ENCODE measurements around the gene SAMD1.

The SAMD1 gene

DNA sequence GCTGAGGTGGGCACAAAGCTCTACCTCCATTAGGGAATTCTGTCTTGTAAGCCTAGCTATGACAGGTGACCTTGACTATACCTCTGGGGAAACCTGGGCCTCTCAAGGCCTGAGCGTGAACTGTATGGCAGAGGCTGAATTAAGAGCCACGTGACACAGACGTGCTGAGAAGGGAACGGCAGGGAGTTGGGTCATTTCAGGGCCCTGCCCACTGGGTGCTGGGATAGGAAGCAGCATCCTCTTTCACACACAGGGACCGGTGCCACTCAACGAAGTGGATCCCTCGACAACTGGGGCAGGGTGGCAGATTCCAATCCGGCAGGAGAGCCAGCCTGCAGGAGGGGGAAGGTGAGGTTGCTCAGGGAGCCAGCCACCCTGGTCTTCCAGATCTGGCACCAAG, 36.6 kb upstream of the SAMD1 start:
- no peak for TF ChIP-seq CTCF (IDR thresholded peaks at IDR 0.05)

- TF ChIP-seq CTCF (IDR thresholded peaks at IDR 0.05): no peak
Observed at GRCh38 chr19:14122924-14123323, 32.4 kb upstream of the SAMD1 start.

DNA sequence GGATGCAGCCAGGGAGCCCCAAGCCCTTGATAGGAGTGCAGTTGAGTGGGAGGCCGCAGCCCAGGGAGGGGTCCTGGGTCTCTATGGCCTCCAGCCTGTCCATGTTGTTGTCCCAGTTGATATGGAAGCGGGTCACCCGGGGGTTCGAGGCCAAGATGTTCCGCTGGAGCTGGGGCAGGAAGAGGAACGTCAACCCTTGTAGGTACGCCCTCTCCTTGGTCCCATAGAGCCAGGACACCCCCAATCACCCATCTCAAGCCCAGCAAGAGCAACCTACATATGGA, 29.9 kb upstream of the SAMD1 start:
- no peak for TF ChIP-seq CTCF (IDR thresholded peaks at IDR 0.05)

DNA sequence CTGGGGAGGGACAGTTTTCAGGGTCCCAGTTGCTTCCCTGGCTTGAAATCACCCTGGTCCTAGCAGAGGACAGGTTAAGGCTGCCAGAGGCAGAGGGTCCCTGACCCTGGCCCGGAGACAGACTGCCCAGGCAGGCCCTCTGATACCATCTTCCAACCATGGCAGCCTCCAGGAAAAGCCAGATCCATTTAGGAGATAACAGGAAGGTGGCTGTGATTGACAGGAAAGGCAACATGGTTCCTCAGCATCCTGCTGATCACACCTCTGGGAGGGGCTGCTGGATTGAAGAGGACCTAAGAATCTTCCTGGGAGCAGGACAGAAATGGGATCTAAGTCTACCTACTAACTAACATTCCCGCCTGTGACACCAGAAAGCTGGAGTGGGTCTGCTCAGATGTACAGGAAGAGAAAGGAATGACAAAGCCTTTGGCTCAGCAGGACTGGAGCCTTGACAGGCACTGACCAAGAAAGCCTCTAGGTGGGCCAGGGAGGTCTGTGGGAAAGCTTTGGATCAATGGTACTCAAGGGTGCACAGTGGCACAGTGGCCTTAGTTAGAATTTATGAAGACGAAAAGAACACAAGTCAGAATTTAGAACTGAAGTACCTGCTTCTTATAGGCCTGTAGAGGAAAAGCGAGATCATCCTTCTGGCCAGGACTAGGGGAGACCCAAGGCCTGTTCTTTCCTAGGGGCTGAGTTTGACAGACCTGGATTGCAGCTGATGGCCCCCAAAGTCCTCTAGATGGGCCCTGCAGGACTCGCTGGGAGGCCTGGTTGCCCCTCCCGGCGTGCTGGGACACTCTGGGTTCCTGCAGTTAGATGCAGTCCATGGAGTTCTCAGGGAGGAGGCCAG, 29.3 kb upstream of the SAMD1 start:
- no peak for TF ChIP-seq CTCF (IDR thresholded peaks at IDR 0.05)

DNA sequence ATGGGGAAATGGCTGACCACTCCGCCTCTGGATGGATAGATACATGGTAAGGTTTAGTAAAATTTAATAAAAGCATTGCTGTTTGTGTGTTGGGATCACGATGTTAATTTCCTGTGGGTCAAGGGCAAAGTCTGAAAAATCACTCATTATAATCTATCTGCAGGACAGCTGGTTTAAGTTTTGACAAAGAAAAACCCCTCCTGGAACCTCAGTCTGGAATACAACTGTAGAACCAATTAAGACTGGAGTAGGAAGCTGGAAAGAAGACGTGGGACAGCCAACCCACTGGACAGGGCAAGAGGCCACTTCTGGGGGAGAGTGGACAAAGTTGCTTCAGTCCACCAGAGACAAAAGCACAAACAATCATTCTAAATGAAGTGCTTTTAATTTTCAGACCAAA, 28.6 kb upstream of the SAMD1 start:
- no peak for TF ChIP-seq CTCF (IDR thresholded peaks at IDR 0.05)

DNA sequence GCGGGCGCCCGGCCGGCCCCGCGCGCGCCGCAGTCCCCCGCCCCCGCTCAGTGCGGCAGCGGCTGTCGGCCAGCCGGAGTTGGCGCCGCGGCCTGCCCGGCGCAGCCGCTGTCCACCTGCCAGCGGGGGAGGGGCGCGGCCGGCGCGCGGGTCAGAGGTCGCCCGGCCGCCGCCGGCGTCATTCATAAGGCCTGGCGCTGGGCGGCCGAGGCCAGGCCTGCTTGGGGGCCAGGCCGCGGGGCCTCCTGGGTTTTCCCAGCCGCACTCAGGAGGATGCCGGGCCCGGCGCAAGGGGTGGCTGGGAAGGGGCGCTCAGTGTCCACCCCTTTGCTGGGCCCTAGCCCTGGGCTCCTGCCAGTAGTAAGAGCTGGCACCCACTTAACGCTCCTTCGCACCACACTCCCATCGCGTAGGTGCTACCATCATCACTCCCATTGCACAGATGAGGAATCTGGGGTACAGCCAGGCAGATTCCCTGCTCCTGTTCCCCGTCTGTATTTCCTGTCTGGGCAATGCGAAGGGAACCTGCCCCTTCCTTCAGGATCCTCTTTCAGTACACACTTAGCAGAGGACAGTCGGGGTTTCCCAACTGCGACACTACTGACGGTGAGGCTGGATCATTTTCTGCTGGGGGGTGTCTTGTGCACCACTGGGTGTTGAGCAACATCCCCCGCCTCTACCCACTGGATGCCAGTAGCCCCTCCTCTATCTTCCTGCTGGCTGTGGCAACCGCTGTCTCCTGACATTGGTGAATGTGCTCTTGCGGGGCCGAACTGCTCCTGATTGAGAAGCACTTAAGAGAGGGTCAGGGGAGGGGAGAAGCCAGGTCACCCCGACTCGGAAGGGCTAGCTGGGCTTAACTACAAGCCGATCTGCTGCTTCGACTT, 27.9 kb upstream of the SAMD1 start:
- TF ChIP-seq CTCF (IDR thresholded peaks at IDR 0.05): no peak

DNA sequence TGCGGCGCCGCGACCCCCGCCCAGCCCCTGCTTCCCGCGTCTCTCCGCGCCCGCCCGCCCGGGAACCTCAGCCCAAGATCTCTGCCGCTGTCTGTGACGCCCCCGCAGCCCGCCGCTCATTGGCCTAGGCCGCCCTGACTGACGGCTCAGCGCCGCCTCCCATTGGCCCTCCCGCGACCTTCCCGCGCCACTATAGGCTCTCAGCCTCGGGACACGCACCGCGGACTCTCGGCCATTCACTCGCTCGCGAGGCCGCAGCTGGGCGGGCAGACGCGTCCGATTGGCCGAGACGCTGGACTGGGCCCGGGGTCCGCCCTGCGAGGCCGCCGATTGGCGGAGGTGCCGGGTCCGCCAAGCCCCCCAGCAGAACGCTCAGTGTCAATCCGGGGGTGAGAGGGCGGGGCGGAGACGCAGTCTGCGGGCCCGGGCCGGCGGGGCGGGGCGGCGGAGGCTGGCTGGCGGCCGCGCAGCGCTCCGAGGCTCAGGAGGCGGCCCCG, 27.2 kb upstream of the SAMD1 start, which contains the start of gene PRKACA:
PRKACA (minus strand) TSS at position 95 of the 497 bp plus-strand sequence. CDS start 215 bp downstream, outside the sequence.
- no peak for TF ChIP-seq CTCF (IDR thresholded peaks at IDR 0.05)
